ENCODE measurements around the gene CREB3L1. TPM values are rescaled to one million over a fixed set of nuclear protein-coding genes. Genes with fewer than 3 reads are reported as not detected.

The CREB3L1 gene
- total and polyA plus RNA-seq, 2 donors from 2014 or later, result 2.5 to 7.3 TPM

DNA sequence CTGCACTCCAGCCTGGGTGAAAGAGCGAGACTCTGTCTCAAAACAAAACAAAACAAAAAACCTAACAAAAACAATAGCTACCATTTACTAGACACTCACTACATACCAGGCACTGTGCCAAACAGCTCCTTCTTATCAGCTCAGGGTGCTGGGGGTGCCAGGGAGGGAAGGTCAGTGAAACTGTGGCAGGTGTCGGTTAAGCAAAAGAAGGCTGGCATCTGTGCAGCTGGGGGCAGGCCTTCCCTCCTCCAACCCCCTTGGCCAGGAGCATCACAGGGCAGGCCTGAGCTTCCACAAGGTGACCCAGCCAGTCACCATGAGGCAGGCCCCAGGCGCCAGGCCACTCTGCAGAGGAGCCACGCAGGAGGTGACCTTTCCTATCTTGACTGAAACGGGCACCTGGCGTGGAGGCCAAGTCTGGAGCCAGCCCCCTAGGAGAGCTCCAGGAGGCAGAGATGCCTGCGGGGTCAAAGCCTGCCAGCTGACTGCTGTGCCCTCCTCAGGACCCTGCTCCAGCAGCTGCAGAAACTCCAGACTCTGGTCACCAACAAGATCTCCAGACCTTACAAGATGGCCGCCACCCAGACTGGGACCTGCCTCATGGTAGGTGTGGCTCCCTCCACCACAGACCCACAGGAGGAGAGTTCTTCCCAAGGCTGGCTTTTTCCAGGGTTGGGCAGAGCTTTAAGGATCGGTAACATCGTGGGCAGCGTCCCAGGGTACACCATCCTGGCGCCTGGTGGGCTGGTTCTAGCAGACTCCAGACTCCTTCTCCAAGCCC, 38.5 kb downstream of the CREB3L1 start:
- no peak overlapping the region for H3K9ac ChIP-seq (ENCODE audit: low read length in 3 of 3)
- no peaks in the 10 kb centered on the region for H3K27me3 ChIP-seq (ENCODE audit: control insufficient read depth, insufficient read depth, low read length)
- no peaks in the 10 kb centered on the region for H3K36me3 ChIP-seq (ENCODE audit: control insufficient read depth in 2 of 3, insufficient read depth in 3 of 3, low read length in 3 of 3)
- FAIRE-seq, result no peak
- H3K4me1 ChIP-seq (ENCODE audit: control insufficient read depth in 2 of 3, insufficient read depth in 2 of 3, low read depth in 1 of 3, low read length in 3 of 3), result peaks cover 0 to 4% (median 0%) of the 10 kb centered on the region in 3 donors
- no peaks in the 10 kb centered on the region for H3K9me3 ChIP-seq (ENCODE audit: control insufficient read depth in 2 of 3, insufficient read depth in 1 of 3, low read length in 3 of 3)
- DNase-seq, result no peak
- no peak overlapping the region for H3K4me3 ChIP-seq (ENCODE audit: low read length in 3 of 3)
- H3K27ac ChIP-seq (ENCODE audit: low read depth in 2 of 2, low read length in 2 of 2), result no peak overlapping the region
- intact Hi-C loops (cut with DNase I), result no loop called here
- TF ChIP-seq, protein P1, sequence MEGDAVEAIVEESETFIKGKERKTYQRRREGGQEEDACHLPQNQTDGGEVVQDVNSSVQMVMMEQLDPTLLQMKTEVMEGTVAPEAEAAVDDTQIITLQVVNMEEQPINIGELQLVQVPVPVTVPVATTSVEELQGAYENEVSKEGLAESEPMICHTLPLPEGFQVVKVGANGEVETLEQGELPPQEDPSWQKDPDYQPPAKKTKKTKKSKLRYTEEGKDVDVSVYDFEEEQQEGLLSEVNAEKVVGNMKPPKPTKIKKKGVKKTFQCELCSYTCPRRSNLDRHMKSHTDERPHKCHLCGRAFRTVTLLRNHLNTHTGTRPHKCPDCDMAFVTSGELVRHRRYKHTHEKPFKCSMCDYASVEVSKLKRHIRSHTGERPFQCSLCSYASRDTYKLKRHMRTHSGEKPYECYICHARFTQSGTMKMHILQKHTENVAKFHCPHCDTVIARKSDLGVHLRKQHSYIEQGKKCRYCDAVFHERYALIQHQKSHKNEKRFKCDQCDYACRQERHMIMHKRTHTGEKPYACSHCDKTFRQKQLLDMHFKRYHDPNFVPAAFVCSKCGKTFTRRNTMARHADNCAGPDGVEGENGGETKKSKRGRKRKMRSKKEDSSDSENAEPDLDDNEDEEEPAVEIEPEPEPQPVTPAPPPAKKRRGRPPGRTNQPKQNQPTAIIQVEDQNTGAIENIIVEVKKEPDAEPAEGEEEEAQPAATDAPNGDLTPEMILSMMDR (IDR thresholded peaks at IDR 0.05; ENCODE audit: borderline replicate concordance, extremely low read depth, insufficient read depth), result no peak

DNA sequence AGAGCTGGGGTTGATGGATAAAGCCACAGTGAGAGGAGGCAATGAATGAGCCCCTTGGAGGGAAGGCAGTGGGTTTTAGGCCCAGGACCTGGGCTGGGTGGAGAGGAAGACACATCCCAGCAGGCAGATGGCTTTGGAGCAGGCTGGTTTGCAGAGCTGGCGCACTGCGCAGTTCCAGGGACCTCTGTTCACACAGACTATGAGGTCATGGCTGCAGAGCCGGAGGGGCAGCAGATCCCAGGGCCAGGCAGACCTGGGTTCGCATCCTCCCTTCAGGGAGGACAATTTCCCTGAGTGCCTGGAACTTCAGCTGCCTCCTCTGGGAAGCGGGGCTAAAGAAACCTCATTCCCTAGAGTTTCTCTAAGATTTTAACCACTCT, 41.6 kb downstream of the CREB3L1 start:
- no peak for DNase-seq
- Histone ChIP-seq H3K27me3 (ENCODE audit: control insufficient read depth, insufficient read depth, low read length) (no peaks in the 10 kb centered on the region), H3K36me3 (ENCODE audit: control insufficient read depth in 2 of 3, insufficient read depth in 3 of 3, low read length in 3 of 3) (no peaks in the 10 kb centered on the region), H3K9ac (ENCODE audit: low read length in 3 of 3) (no peak overlapping the region), H3K27ac (ENCODE audit: low read depth in 2 of 2, low read length in 2 of 2) (no peak overlapping the region), H3K4me1 (ENCODE audit: control insufficient read depth in 2 of 3, insufficient read depth in 2 of 3, low read depth in 1 of 3, low read length in 3 of 3) (peaks cover 0 to 4% (median 0%) of the 10 kb centered on the region in 3 donors), H3K9me3 (ENCODE audit: control insufficient read depth in 2 of 3, insufficient read depth in 1 of 3, low read length in 3 of 3) (no peaks in the 10 kb centered on the region), H3K4me3 (ENCODE audit: low read length in 3 of 3) (no peak overlapping the region)
- FAIRE-seq, result no peak
- intact Hi-C loops (cut with DNase I), result no loop called here
- TF ChIP-seq, protein P1 (IDR thresholded peaks at IDR 0.05; ENCODE audit: borderline replicate concordance, extremely low read depth, insufficient read depth), result no peak

DNA sequence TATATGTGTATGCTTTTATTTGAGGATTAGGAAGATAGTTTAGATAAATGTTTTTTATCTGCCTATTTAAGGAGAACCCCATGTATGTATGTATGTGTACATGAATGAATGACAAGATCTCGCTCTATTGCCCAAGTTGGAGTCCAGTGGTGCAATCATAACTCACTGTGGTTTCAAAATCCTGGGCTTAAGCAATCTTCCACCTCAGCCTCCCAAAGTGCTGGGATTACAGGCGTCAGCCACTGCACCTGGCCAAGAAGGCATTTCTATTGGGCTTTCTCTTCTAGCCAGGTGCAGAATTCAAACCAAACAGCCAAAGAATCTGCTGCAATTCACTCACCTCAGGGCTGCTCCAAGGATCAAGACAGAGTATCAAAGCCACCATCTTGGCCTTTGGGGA, 44.3 kb downstream of the CREB3L1 start:
- intact Hi-C loops (cut with DNase I), result no loop called here

More for the DNA sequence above, 44.3 kb downstream of the CREB3L1 start:
- H3K36me3 ChIP-seq (ENCODE audit: control insufficient read depth in 2 of 3, insufficient read depth in 3 of 3, low read length in 3 of 3), result no peaks in the 10 kb centered on the region
- H3K27me3 ChIP-seq (ENCODE audit: control insufficient read depth, insufficient read depth, low read length), result no peaks in the 10 kb centered on the region
- H3K4me1 ChIP-seq (ENCODE audit: control insufficient read depth in 2 of 3, insufficient read depth in 2 of 3, low read depth in 1 of 3, low read length in 3 of 3), result peaks cover 0 to 4% (median 0%) of the 10 kb centered on the region in 3 donors
- no peak for FAIRE-seq
- DNase-seq, result no peak
- no peak overlapping the region for H3K9ac ChIP-seq (ENCODE audit: low read length in 3 of 3)
- no peak overlapping the region for H3K27ac ChIP-seq (ENCODE audit: low read depth in 2 of 2, low read length in 2 of 2)
- H3K9me3 ChIP-seq (ENCODE audit: control insufficient read depth in 2 of 3, insufficient read depth in 1 of 3, low read length in 3 of 3), result no peaks in the 10 kb centered on the region
- H3K4me3 ChIP-seq (ENCODE audit: low read length in 3 of 3), result no peak overlapping the region
- TF ChIP-seq, protein P1 (IDR thresholded peaks at IDR 0.05; ENCODE audit: borderline replicate concordance, extremely low read depth, insufficient read depth), result no peak

Data from kidney (tissue), 14 donors.